Gastrocnemius medialis (tissue), 4 donors: ENCODE results near the gene CD7. TPM values are rescaled to one million over a fixed set of nuclear protein-coding genes. Genes with fewer than 3 reads are reported as not detected.

Source experiments
- ATAC-seq, 2 donors: fragments of 150-250 bp; one replicate each; pipeline ENCODE4 v1.9.1; 2016
- DNase-seq, 2 donors: peaks; one replicate each; pipeline ENCODE4 v3.0.0-alpha.2; 2019
- H3K27ac ChIP-seq, 4 donors: fragments of 200-600 bp; sonication (generic); 1 replicate in 1 of 4; 2 replicates in 3 of 4; pipeline ENCODE4 v1.5.1; 2016 to 2018; ENCODE audit warnings: mild to moderate bottlenecking in 2 of 4, moderate library complexity in 1 of 4
- H3K27me3 ChIP-seq, 3 donors: fragments of 200-600 bp; sonication (generic) in 2 of 3; 1 replicate in 1 of 3; 2 replicates in 2 of 3; pipeline versions ENCODE4 v1.5.1 to v1.6.0; 2016 to 2019; ENCODE audit warnings: mild to moderate bottlenecking in 1 of 3, moderate library complexity in 1 of 3
- H3K36me3 ChIP-seq, 2 donors: fragments of 200-600 bp; sonication (generic) in 1 of 2; one replicate each; pipeline ENCODE4 v1.5.1; 2017 to 2018
- H3K4me1 ChIP-seq, 2 donors: fragments of 200-600 bp; sonication (generic) in 1 of 2; one replicate each; pipeline ENCODE4 v1.5.1; 2016 to 2017; ENCODE audit warnings: mild to moderate bottlenecking in 2 of 2
- H3K4me3 ChIP-seq, 4 donors: fragments of 200-600 bp; sonication (generic) in 3 of 4; 1 replicate in 1 of 4; 2 replicates in 3 of 4; pipeline ENCODE4 v1.5.1; 2016 to 2019; ENCODE audit warnings: mild to moderate bottlenecking in 2 of 4
- H3K9me3 ChIP-seq, 3 donors: fragments of 200-600 bp; sonication (generic) in 2 of 3; 1 replicate in 1 of 3; 2 replicates in 2 of 3; pipeline ENCODE4 v1.5.1; 2016 to 2019
- CTCF ChIP-seq, 5 experiments: fragments of 450-650 bp in 3 of 5; fragments of 200-600 bp in 2 of 5; sonication (generic) in 2 of 5; IDR thresholded peaks in 4 of 5; conservative IDR thresholded peaks in 1 of 5; 1 replicate in 4 of 5; 2 replicates in 1 of 5; pipeline ENCODE4 v1.5.1; 2016 to 2019; ENCODE audit warnings: antibody characterized with exemption in 5 of 5, mild to moderate bottlenecking in 3 of 5, moderate library complexity in 3 of 5
- POLR2A ChIP-seq, 2 donors: fragments of 450-650 bp; IDR thresholded peaks; one replicate each; pipeline ENCODE4 v1.6.1; 2017; ENCODE audit warnings: antibody characterized with exemption in 2 of 2, mild to moderate bottlenecking in 2 of 2, moderate library complexity in 2 of 2
- in situ Hi-C, 4 donors: fragments of 200-750 bp; cut with MboI; loops; one replicate each; pipeline versions ENCODE4 v1.15.0 to v1.8.0; 2017; ENCODE audit warnings: low sequenced_read_pairs in 4 of 4
- intact Hi-C: fragments of 100-400 bp; cut with DNase I; formaldehyde crosslinking; loops from one replicate; pipeline ENCODE4 v1.15.1; 2023; ENCODE audit warnings: low total_unique reads
- total RNA-seq, 4 donors: library from RNA; depleted of rRNA; stranded (reverse); fragments of >200 nt; gene quantifications; one replicate each; pipeline versions ENCODE4 v1.1.0 to v1.2.3, GENCODE V29; 2016

Gene CD7
- total RNA-seq, 4 donors from 2014 or later: 1.7 TPM; not detected in 3

- Histone ChIP-seq H3K27me3 (peaks cover 5 to 11% (median 9%) of the 10 kb centered on the region in 3 donors), H3K4me1 (no peaks in the 10 kb centered on the region), H3K4me3 (no peak overlapping the region), H3K36me3 (no peaks in the 10 kb centered on the region), H3K9me3 (no peaks in the 10 kb centered on the region), H3K27ac (no peak overlapping the region)
- intact Hi-C loops (no loop called here), in situ Hi-C loops (loop anchor here in 3 of 4 donors (10.0 kb wide), 1 partner anchor 115 kb away; no protein-coding TSS in a partner anchor)
- TF ChIP-seq CTCF (IDR thresholded peaks at IDR 0.05 in 4 of 5, conservative IDR thresholded peaks at IDR 0.05 in 1 of 5): no peak
- TF ChIP-seq POLR2A (IDR thresholded peaks at IDR 0.05): no peak
- no peak for DNase-seq
- no peak for ATAC-seq
Measured at GRCh38 chr17:82320140-82320840, 2.9 kb upstream of the CD7 start.

GRCh38 chr17:82319619-82320062, 2.2 kb upstream of the CD7 start:
- no peak for DNase-seq
- TF ChIP-seq POLR2A (IDR thresholded peaks at IDR 0.05) (no peak), CTCF (IDR thresholded peaks at IDR 0.05 in 4 of 5, conservative IDR thresholded peaks at IDR 0.05 in 1 of 5) (no peak)
- no peak overlapping the region for H3K27ac ChIP-seq
- intact Hi-C loops (no loop called here), in situ Hi-C loops (loop anchor here in 3 of 4 donors (10.0 kb wide), 1 partner anchor 115 kb away; no protein-coding TSS in a partner anchor)
- peaks cover 11 to 18% (median 13%) of the 10 kb centered on the region in 3 donors for H3K27me3 ChIP-seq
- H3K4me3 ChIP-seq: no peak overlapping the region
- H3K9me3 ChIP-seq: no peaks in the 10 kb centered on the region
- H3K4me1 ChIP-seq: no peaks in the 10 kb centered on the region
- H3K36me3 ChIP-seq: no peaks in the 10 kb centered on the region
- ATAC-seq: no peak

GRCh38 chr17:82318772-82319606, 1.6 kb upstream of the CD7 start:
- Histone ChIP-seq H3K27ac (no peak overlapping the region), H3K27me3 (peaks cover 16 to 24% (median 17%) of the 10 kb centered on the region in 3 donors), H3K4me3 (no peak overlapping the region), H3K9me3 (no peaks in the 10 kb centered on the region), H3K4me1 (no peaks in the 10 kb centered on the region), H3K36me3 (no peaks in the 10 kb centered on the region)
- intact Hi-C loops: no loop called here
- no peak for DNase-seq
- in situ Hi-C loops: no loop called here
- TF ChIP-seq POLR2A (IDR thresholded peaks at IDR 0.05) (no peak), CTCF (IDR thresholded peaks at IDR 0.05 in 4 of 5, conservative IDR thresholded peaks at IDR 0.05 in 1 of 5) (no peak)
- ATAC-seq: no peak

- Histone ChIP-seq H3K4me3 (no peak overlapping the region), H3K27me3 (peaks cover 17 to 29% (median 22%) of the 10 kb centered on the region in 3 donors), H3K4me1 (no peaks in the 10 kb centered on the region), H3K27ac (no peak overlapping the region), H3K9me3 (no peaks in the 10 kb centered on the region), H3K36me3 (no peaks in the 10 kb centered on the region)
- intact Hi-C loops (no loop called here), in situ Hi-C loops (no loop called here)
- DNase-seq: no peak
- no peak for ATAC-seq
- TF ChIP-seq CTCF (IDR thresholded peaks at IDR 0.05 in 4 of 5, conservative IDR thresholded peaks at IDR 0.05 in 1 of 5): no peak
- TF ChIP-seq POLR2A (IDR thresholded peaks at IDR 0.05): no peak
Measured at GRCh38 chr17:82318169-82318498, 726 bp upstream of the CD7 start.
